IPS-11a (cell line): ENCODE results near the gene PCDHGB4.
A peak's percentile ranks its signal among the peaks of the same experiment; 100 is the strongest.
"Not testable (repeated sequence)": the region's sequence is repeated elsewhere in the genome, so short reads cannot be mapped to it uniquely, and the experiment has no call there.

Source experiments
- H3K4me3 ChIP-seq: one replicate; pipeline ENCODE4 v1.5.1; 2013; ENCODE audit warnings: low read depth, low read length, control low read depth

PCDHGB4 gene

GRCh38 chr5:141397756-141398551 lies 10.5 kb downstream of the PCDHGB4 start, which contains the start of gene PCDHGB5:
Gene PCDHGB5 (plus strand): TSS chr5:141397947. CDS start chr5:141398128, 181 bp downstream.
- not testable (repeated sequence) for H3K4me3 ChIP-seq

DNA sequence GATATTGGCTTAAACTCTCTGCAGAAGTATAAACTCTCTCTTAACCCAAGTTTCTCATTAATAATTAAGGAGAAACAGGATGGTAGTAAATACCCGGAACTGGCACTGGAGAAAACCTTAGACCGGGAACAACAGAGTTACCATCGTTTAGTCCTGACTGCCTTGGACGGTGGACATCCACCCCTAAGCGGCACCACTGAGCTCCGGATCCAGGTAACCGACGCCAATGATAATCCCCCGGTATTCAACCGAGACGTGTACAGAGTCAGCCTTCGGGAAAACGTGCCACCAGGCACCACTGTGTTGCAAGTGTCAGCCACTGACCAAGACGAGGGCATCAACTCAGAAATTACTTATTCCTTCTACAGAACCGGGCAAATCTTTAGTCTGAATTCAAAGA lies 11.1 kb downstream of the PCDHGB4 start:
- H3K4me3 ChIP-seq = no peak overlapping the region

DNA sequence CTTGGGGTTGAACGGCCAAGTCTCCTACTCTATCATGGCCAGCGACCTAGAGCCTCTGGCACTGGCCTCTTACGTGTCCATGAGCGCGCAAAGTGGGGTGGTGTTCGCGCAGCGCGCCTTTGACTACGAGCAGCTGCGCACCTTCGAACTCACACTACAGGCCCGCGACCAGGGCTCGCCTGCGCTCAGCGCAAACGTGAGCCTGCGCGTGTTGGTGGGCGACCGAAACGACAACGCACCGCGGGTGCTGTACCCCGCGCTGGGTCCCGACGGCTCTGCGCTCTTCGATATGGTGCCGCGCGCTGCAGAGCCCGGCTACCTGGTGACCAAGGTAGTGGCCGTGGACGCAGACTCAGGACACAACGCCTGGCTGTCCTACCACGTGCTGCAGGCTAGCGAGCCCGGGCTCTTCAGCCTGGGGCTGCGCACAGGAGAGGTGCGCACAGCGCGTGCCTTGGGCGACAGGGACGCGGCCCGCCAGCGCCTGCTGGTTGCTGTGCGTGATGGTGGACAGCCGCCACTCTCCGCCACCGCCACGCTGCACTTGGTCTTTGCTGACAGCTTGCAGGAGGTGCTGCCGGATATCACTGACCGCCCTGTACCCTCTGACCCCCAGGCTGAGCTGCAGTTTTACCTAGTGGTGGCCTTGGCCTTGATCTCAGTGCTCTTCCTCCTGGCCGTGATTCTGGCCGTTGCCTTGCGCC lies 12.2 kb downstream of the PCDHGB4 start:
- no peak overlapping the region for H3K4me3 ChIP-seq

DNA sequence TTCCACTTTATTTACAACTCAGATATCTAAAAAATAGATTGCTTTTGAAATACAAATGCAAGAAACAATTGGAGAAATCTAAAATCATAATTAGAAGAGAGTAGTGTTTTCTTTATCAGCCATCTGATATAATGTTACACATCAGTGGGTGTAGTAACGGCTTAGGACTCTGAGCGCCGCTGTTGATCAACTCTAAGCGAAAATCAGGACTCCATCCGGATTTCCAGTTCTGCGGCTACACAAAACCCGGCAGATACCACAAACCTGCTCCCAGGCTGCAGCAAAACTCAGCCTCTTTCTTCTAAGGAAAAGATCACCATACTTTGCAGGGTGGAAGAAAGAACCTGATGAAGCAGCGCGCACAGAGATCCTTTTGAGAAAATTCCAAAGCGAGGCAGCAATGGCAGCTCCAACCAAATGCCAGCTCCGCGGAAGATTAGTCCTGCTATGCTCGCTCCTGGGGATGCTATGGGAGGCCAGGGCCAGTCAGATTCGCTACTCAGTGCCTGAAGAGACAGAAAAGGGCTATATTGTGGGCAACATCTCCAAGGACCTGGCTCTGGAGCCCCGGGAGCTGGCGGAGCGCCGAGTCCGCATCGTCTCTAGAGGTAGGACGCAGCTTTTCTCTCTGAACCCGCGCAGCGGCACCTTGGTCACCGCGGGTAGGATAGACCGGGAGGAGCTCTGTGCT lies 15.2 kb downstream of the PCDHGB4 start, which contains the start of gene PCDHGA9:
TSS of gene PCDHGA9 (plus strand) at position 226 of the 691 bp plus-strand sequence. CDS start at position 401, 175 bp downstream.
- no peak within 1 kb of the TSS for H3K4me3 ChIP-seq

GRCh38 chr5:141403387-141403786 lies 15.9 kb downstream of the PCDHGB4 start:
- no peak overlapping the region for H3K4me3 ChIP-seq

DNA sequence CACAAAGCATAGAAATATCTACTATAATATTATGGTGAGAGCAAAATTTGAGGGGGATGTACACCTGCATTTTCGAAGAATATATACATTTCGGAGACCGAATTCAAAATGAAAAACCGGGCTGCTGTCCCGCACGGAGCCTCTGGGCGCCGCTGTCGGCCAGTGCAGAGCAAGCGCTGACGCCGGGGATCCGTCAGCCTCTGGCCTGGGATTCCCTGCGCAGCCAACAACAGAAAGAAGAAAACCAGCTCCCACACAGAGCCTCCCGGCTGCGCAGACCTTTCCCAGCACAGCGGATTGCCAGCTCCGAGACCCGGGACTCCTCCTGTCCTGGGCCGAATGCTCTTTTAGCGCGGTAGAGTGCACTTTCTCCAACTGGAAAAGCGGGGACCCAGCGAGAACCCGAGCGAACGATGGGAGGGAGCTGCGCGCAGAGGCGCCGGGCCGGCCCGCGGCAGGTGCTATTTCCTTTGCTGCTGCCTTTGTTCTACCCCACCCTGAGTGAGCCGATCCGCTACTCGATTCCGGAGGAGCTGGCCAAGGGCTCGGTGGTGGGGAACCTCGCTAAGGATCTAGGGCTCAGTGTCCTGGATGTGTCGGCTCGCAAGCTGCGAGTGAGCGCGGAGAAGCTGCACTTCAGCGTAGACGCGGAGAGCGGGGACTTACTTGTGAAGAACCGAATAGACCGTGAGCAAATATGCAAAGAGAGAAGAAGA lies 20.4 kb downstream of the PCDHGB4 start, which contains the start of gene PCDHGB6:
TSS of gene PCDHGB6 (plus strand) at position 232 of the 716 bp plus-strand sequence. CDS start at position 414, 182 bp downstream.
- H3K4me3 ChIP-seq = peak within 1 kb of the TSS; percentile 53

GRCh38 chr5:141409598-141410306 lies 22.3 kb downstream of the PCDHGB4 start:
- H3K4me3 ChIP-seq = no peak overlapping the region

DNA sequence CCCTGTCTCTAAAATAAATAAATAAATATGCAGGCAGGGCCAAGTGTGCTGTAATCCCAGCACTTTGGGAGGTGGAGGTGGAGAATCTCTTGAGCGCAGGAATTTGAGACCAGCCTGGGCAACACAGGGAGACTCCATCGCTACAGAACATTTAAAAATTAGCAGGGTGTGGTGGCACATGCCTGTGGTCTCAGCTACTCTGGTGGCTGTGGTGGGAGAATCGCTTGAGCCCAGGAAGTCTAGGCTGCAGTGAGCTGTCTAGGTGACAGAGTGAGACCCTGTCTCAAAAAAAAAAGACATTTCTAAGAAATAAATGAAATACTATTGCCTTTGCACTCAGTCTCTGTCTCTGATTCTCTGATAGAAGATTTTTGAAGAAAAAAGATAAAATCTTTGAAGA lies 24.1 kb downstream of the PCDHGB4 start:
- no peak overlapping the region for H3K4me3 ChIP-seq

DNA sequence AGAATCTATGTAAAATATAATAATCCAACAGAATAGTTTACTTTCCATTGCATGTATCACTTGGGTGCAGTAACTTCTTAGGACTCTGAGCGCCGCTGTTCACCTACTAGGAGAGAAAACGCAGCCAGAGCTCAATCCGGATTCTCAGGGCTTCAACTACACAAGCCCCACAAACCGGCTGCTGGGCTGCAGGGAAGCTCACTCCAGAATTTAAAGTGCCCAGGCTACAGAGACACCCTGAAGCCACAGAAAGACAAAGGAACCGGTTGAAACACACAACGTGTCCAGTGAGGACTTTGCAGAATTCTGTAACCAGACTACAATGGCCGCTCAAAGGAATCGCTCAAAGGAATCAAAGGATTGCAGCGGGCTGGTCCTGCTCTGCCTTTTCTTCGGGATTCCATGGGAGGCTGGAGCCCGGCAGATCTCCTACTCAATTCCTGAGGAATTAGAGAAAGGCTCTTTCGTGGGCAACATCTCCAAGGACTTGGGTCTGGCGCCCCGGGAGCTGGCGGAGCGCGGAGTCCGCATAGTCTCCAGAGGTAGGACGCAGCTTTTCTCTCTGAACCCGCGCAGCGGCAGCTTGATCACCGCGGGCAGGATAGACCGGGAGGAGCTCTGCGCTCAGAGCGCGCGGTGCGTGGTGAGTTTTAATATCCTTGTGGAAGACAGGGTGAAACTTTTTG lies 25.5 kb downstream of the PCDHGB4 start, which contains the start of gene PCDHGA10:
TSS of gene PCDHGA10 (plus strand) at position 134 of the 686 bp plus-strand sequence. CDS start at position 323, 189 bp downstream.
- peak within 1 kb of the TSS; percentile 40 for H3K4me3 ChIP-seq

DNA sequence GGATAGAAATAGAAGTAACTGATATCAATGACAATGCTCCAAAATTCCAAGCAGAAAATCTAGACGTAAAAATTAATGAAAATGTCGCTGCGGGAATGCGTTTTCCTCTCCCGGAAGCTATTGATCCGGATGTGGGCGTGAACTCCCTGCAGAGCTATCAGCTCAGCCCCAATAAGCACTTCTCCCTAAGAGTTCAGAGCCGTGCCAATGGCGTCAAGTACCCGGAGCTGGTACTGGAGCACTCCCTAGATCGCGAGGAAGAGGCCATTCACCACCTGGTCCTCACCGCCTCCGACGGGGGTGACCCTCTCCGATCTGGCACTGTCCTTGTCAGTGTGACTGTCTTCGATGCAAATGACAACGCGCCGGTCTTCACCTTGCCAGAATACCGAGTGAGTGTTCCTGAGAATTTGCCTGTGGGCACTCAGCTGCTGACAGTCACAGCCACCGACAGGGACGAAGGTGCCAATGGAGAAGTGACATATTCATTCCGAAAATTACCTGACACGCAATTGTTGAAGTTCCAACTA lies 26.1 kb downstream of the PCDHGB4 start:
- peak overlapping the region; percentile 40 for H3K4me3 ChIP-seq

GRCh38 chr5:141414548-141415274 lies 27.2 kb downstream of the PCDHGB4 start:
- not testable (repeated sequence) for H3K4me3 ChIP-seq

- not testable (repeated sequence) for H3K4me3 ChIP-seq
Measured at GRCh38 chr5:141415275-141415618, 27.7 kb downstream of the PCDHGB4 start.

DNA sequence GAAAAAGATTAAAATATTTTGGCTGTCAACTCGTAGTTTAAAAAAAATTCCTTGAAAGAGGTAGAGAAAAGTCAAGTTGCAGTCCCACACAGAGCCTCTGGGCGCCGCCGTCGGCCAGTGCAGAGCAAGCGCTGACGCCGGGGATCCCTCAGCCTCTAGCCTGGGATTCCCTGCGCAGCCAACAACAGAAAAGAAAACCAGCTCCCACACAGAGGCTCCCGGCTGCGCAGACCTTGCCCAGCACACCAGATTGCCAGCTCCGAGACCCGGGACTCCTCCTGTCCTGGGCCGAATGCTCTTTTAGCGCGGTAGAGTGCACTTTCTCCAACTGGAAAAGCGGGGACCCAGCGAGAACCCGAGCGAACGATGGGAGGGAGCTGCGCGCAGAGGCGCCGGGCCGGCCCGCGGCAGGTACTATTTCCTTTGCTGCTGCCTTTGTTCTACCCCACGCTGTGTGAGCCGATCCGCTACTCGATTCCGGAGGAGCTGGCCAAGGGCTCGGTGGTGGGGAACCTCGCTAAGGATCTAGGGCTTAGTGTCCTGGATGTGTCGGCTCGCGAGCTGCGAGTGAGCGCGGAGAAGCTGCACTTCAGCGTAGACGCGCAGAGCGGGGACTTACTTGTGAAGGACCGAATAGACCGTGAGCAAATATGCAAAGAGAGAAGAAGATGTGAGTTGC lies 30.1 kb downstream of the PCDHGB4 start, which contains the start of gene PCDHGB7:
TSS of gene PCDHGB7 (plus strand) at position 184 of the 679 bp plus-strand sequence. CDS start at position 367, 183 bp downstream.
- peak within 1 kb of the TSS; percentile 54 for H3K4me3 ChIP-seq

GRCh38 chr5:141419074-141419880 lies 31.8 kb downstream of the PCDHGB4 start:
- H3K4me3 ChIP-seq = no peak overlapping the region

- H3K4me3 ChIP-seq = peak within 1 kb of the TSS; percentile 47
Measured at GRCh38 chr5:141420855-141421488, 33.5 kb downstream of the PCDHGB4 start, which contains the start of gene PCDHGA11. Gene PCDHGA11 (plus strand): TSS chr5:141421051. CDS start chr5:141421228, 177 bp downstream.

- peak overlapping the region; percentile 47 for H3K4me3 ChIP-seq
Measured at GRCh38 chr5:141421489-141421855, 34.0 kb downstream of the PCDHGB4 start.
